Cardiac fibroblast (primary cell): Measurements from ENCODE around the gene KIF19.
"Not testable (repeated sequence)": the region's sequence is repeated elsewhere in the genome, so short reads cannot be mapped to it uniquely, and the experiment has no call there.

Experiments used
- DNase-seq, 2 donors: peaks; one replicate each; pipeline versions ENCODE4 v3.0.0 to v3.0.0-alpha.2; 2010; ENCODE audit warnings: low read depth in 2 of 2
- H3K4me3 ChIP-seq, 2 donors: replicated peaks in 1 of 2; 1 replicate in 1 of 2; 2 replicates in 1 of 2; pipeline ENCODE4 v1.5.1; 2011; ENCODE audit warnings: low read depth in 2 of 2, low read length in 2 of 2, mild to moderate bottlenecking in 2 of 2, moderate library complexity in 1 of 2
- CTCF ChIP-seq: IDR thresholded peaks from one replicate; pipeline ENCODE4 v1.5.1; 2011; ENCODE audit warnings: low read depth, mild to moderate bottlenecking, low read length, inconsistent platforms

Gene KIF19

GRCh38 chr17:74396567-74396966 is 70.5 kb downstream of the KIF19 start:
- TF ChIP-seq CTCF = no peak
- H3K4me3 ChIP-seq = no peak overlapping the region
- no peak for DNase-seq

GRCh38 chr17:74402048-74402447 is 76.0 kb downstream of the KIF19 start:
- no peak for DNase-seq
- TF ChIP-seq CTCF = no peak
- H3K4me3 ChIP-seq = no peak overlapping the region

GRCh38 chr17:74403512-74404137 is 77.6 kb downstream of the KIF19 start:
- no peak overlapping the region for H3K4me3 ChIP-seq
- TF ChIP-seq CTCF = no peak
- DNase-seq = no peak

GRCh38 chr17:74404218-74404617 is 78.2 kb downstream of the KIF19 start:
- no peak for DNase-seq
- TF ChIP-seq CTCF = no peak
- H3K4me3 ChIP-seq = no peak overlapping the region

GRCh38 chr17:74404789-74405188 is 78.8 kb downstream of the KIF19 start:
- no peak overlapping the region for H3K4me3 ChIP-seq
- no peak for DNase-seq
- TF ChIP-seq CTCF = no peak

- H3K4me3 ChIP-seq, DNase-seq: not testable (repeated sequence)
These were observed 79.3 kb downstream of the KIF19 start for GRCh38 chr17:74405311-74405710.
